CD4-positive, alpha-beta T cell treated with Interleukin-6 at 100 ng/mL for 8 hours (primary cell): ENCODE data around the gene U2AF1L4.

Experiments
- DNase-seq: peaks from one replicate; pipeline ENCODE4 v3.0.0-alpha.2; 2020; ENCODE audit warnings: mixed read lengths, low spot score

The U2AF1L4 gene, protein sequence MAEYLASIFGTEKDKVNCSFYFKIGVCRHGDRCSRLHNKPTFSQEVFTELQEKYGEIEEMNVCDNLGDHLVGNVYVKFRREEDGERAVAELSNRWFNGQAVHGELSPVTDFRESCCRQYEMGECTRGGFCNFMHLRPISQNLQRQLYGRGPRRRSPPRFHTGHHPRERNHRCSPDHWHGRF

DNA sequence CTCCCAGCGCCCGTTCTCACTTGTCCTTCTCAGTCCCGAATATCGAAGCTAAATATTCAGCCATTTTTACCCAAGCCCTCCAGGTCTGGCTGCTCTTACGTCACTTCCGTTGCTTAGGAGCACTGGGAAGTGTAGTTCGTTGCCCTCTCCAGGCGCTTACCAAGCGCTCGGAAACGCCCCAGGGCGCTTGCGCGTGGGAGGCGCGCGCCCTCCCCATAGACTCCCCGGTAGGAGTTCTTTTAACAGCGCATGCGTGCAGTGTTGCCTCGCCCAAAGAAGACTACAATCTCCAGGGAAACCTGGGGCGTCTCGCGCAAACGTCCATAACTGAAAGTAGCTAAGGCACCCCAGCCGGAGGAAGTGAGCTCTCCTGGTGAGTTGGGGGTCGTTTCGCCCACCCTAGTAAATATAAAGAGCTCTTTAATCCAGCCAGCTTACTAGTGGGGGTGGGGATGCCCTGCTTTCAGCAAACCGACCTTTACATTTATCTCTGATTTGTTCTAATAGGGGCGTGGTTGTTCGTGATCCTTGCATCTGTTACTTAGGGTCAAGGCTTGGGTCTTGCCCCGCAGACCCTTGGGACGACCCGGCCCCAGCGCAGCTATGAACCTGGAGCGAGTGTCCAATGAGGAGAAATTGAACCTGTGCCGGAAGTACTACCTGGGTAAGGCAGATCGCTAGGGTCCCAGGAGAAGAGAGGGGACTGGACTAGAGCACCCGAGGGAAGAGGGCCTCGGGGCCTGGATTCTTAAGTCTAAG is at the start of gene U2AF1L4, which contains the start of gene PSENEN:
Gene U2AF1L4 (minus strand): TSS at position 91 of the 759 bp plus-strand sequence. CDS start 27 bp downstream, at position 64.
Gene PSENEN (plus strand): TSS at position 324 of the 759 bp plus-strand sequence. CDS start 280 bp downstream, at position 604.
- peak; percentile 99 for DNase-seq

DNA sequence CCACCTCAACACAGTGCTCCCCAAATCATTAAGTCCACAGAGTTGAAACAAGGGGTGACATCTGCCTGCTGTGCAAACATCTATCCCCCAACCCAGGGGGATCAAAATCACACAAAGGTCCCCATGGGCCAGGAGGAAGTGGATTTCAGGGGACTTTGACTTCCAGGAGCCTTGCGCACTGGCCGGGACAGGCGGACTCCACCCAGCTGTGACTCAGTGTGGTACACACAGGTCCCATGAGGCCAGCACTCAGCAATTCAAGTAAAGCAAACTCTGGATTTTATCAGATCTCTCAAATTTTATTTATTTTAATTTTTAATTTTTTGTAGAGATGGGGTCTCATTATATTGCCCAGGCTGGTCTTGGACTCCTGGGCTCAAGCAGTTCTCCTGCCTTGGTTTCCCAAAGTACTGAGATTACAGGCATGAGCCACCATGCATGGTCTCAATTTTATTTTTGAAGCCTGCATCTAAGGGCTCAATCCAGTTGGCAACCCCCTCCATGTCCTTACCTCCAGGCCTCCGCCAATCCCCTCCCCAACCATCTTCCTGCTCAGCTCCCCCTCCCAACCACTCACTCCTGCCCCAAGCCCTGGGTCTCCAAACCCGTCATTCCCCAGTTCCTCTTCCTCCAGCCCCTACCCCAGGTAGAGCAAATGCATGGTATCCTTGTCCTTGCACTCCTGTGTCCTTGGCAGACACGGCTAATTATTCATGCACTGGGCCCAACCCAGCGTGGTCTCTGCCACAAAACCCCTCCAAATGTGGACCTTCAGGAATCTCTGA is 48.4 kb upstream of the U2AF1L4 start:
- DNase-seq = no peak

DNA sequence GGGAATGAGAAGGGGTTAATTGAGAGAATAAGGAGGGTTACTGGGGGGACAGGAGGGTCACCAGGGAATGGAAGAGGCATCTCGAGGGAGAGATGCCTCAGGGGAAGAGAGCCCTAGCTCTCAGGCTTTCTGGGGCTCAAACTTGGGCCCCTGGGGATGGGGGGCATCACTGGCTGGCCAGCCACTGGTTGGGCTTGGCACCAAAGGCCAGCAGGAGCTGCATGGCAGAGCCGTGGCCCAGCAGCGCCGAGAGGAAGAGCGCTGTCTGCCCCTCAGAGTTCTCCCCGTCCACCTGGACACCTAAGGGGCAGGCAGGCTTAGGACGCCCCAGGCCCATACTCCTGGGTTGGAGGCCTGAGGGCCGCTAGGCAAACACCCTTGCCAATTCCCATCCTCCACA is 47.7 kb upstream of the U2AF1L4 start:
- no peak for DNase-seq

GRCh38 chr19:35792312-35792711 is 47.1 kb upstream of the U2AF1L4 start:
- DNase-seq = no peak

DNA sequence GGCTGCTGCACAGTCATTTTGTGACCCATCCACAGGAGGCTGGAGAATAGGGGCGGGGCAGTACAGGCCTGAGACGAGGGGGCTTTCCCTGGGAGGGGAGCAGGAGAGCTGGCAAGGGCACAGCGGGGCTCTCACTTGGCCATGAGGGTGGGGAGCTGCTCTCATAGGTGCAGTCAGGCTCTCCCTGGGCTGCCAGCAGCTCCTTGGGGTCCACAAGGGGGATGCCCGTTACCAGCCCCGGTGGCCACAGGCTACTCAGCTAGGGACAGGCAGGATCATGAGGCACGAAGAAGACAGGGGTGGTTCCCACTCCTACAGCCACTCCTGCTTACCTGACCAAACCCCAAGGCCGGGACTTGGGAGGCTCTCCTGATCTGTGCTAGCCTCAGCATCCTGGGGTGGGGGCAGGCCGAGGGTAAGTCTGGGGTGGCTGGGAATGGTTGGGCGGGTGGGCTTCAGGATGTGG is 46.6 kb upstream of the U2AF1L4 start:
- no peak for DNase-seq

- no peak for DNase-seq
These were observed 46.0 kb upstream of the U2AF1L4 start for GRCh38 chr19:35790981-35791813.

GRCh38 chr19:35789978-35790944 is 45.0 kb upstream of the U2AF1L4 start:
- no peak for DNase-seq

GRCh38 chr19:35789195-35789977 is 44.2 kb upstream of the U2AF1L4 start:
- DNase-seq = no peak

DNA sequence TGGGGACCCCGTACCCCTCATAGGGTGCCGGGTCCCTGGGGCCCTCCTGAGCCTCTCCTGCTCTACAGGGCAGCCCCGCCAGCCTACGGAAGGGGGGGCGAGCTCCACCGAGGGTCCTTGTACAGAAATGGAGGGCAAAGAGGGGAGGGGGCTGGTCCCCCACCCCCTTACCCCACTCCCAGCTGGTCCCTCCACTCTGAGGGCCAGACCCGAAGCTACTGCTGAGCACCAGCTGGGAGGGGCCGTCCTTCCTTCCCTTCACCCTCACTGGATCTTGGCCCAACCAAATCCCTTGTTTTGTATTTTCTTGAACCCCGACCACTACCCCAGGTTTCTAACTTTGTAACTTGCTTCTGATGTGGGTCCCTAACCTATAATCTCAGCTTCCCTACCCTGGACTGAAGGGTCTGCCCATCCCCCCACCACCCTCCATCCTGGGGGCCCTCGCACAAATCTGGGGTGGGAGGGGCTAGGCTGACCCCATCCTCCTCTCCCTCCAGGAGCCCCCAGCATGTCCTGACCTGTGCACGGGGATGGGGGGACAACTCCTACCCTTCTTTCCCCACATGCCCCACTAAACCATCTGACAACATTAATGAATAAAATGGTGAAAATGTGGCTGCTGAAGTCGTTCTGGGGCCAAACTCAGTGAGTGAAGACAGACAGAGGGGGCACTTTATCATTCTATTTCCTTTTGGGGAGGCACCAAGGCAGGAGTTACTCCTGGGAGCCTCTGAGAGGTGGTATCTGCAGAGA is 43.2 kb upstream of the U2AF1L4 start:
- no peak for DNase-seq

- DNase-seq = no peak
These were observed 42.1 kb upstream of the U2AF1L4 start for GRCh38 chr19:35787227-35787799.

DNA sequence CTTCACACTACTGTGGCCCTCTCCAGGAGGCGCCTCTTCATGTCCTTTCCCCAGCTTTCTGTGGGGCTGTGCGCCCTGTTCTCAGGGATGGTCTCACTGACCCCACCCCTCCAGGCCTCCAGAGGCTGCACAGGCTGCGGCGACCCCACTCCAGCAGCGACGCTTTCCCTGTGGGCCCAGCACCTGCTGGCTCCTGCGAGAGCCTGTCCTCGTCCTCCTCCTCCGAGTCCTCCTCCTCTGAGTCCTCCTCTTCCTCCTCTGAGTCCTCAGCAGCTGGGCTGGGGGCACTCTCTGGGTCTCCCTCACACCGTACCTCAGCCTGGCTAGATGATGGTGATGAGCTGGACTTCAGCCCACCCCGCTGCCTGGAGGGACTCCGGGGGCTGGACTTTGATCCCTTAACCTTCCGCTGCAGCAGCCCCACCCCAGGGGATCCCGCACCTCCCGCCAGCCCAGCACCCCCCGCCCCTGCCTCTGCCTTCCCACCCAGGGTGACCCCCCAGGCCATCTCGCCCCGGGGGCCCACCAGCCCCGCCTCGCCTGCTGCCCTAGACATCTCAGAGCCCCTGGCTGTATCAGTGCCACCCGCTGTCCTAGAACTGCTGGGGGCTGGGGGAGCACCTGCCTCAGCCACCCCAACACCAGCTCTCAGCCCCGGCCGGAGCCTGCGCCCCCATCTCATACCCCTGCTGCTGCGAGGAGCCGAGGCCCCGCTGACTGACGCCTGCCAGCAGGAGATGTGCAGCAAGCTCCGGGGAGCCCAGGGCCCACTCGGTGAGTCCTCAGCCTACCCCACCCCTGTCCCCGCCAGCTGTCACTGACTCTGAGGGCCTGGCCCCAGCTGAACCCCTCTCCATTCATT is 41.3 kb upstream of the U2AF1L4 start:
- no peak for DNase-seq

DNA sequence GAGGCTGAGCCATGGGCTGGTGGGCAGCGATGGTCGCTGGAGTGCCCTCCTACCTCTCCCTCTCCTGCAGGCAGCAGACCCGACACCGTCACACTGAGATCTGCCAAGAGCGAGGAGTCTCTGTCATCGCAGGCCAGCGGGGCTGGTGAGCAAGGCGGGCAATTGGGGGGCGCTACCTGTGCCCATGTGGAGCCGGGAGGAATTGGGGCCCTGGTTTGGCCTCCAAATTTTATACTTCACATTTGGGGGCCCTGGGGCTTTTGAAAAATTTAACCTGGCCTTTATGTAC is 40.1 kb upstream of the U2AF1L4 start:
- DNase-seq = no peak

DNA sequence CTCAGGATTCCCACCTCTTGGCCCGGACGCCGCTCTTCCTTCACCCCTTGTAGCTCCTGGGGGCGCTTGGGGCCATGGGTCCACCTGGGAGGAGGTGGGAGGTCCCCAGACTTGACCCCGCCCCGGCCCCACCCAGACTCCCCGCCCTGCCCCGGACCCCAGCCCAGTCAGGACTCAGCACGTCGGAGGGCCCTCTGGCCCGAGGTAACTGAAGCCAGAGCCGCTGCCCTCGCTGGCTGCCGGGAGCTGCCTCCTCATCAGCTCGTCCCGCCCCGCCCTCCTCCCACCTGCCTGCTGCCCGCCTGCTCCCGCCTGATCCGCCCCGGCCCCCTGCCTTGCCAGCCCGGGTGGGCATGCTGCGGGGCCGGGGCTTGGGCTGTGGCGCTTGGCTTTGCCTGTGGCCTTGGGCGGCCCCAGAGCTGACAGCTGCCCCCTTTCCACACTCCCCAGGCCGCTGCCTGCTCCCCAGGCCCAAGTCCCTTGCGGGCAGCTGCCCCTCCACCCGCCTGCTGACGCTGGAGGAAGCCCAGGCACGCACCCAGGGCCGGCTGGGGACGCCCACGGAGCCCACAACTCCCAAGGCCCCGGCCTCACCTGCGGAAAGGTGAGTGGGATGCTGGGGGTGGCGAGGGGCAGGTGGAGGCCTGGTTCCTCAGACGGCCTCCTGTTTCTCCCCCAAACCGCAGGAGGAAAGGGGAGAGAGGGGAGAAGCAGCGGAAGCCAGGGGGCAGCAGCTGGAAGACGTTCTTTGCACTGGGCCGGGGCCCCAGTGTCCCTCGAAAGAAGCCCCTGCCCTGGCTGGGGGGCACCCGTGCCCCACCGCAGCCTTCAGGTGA is 39.5 kb upstream of the U2AF1L4 start:
- DNase-seq = no peak

DNA sequence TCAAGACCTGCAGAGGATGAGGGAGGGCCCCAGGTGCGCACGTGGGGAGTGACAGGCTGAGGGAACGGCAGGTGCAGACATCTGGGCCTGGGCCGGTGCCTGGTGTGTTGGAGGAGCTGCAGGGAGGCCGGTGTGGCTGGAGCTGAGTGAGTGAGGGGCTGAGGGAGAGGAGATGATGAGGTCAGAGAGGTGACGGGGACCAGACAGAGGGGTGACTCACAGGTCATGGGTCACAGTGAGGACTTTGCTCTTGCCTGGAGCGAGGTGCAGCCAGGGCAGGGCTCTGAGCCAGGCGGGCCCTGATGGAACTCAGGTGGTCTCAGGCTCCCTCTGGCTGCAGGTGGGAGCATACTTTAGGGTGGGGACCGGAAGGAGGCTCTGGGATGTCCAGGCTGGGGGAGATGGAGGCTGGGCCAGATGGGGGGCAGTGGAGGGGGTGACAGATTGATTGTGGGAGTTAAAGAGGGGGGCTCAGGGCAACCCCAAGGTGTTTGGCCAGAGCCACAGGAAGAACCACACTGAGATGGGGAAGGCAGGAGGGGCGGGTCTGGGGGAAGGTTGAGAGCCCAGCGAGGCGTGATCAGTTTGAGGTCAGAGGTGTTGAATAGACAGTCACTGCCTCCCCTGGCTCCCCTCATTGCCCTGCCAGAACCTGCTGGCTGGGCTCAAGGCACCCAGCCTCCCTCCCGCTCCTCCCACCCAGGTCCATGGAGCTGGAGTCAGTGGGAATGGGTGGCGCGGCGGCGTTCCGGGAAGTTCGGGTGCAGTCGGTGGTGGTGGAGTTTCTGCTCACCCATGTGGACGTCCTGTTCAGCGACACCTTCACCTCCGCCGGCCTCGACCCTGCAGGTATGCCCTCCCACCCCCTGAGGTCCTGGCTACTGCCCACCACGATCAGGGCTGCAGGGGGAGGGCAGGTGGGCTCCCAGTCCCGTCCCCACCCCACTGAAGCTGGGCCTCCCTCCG is 38.5 kb upstream of the U2AF1L4 start:
- no peak for DNase-seq

GRCh38 chr19:35782589-35782988 is 37.4 kb upstream of the U2AF1L4 start:
- DNase-seq = no peak

GRCh38 chr19:35781650-35782049 is 36.4 kb upstream of the U2AF1L4 start:
- no peak for DNase-seq
